Stomach (tissue), 4 donors: ENCODE data around the gene OR5AL1.

Experiments
- CTCF ChIP-seq, 7 experiments: fragments of 450-650 bp in 4 of 7; fragments of 200-600 bp in 3 of 7; sonication (generic) in 3 of 7; IDR thresholded peaks; one replicate each; pipeline ENCODE4 v1.5.1; 2016 to 2019; ENCODE audit warnings: antibody characterized with exemption in 7 of 7, control low read depth in 2 of 7, mild to moderate bottlenecking in 1 of 7
- POLR2A ChIP-seq, 4 donors: fragments of 450-650 bp; IDR thresholded peaks; one replicate each; pipeline ENCODE4 v1.6.1; 2016; ENCODE audit warnings: antibody characterized with exemption in 4 of 4, control low read depth in 2 of 4, mild to moderate bottlenecking in 1 of 4, moderate library complexity in 1 of 4

GRCh38 chr11:56410801-56411200 lies 1.7 kb upstream of the OR5AL1 start:
- no peak for TF ChIP-seq CTCF (IDR thresholded peaks at IDR 0.05)
- TF ChIP-seq POLR2A (IDR thresholded peaks at IDR 0.05), result no peak
